ENCODE measurements around the gene HBZ.
"Not testable (repeated sequence)": the region's sequence is repeated elsewhere in the genome, so short reads cannot be mapped to it uniquely, and the experiment has no call there.

HBZ gene

GRCh38 chr16:165539-166374 is 13.3 kb downstream of the HBZ start, which contains the start of gene HBM:
HBM (plus strand) TSS chr16:165978; CDS start chr16:165998, 20 bp downstream.
- in situ Hi-C loops (cut with HindIII; ENCODE audit: low sequenced_read_pairs) = no loop called here
- TF ChIP-seq, protein P1, sequence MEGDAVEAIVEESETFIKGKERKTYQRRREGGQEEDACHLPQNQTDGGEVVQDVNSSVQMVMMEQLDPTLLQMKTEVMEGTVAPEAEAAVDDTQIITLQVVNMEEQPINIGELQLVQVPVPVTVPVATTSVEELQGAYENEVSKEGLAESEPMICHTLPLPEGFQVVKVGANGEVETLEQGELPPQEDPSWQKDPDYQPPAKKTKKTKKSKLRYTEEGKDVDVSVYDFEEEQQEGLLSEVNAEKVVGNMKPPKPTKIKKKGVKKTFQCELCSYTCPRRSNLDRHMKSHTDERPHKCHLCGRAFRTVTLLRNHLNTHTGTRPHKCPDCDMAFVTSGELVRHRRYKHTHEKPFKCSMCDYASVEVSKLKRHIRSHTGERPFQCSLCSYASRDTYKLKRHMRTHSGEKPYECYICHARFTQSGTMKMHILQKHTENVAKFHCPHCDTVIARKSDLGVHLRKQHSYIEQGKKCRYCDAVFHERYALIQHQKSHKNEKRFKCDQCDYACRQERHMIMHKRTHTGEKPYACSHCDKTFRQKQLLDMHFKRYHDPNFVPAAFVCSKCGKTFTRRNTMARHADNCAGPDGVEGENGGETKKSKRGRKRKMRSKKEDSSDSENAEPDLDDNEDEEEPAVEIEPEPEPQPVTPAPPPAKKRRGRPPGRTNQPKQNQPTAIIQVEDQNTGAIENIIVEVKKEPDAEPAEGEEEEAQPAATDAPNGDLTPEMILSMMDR (IDR thresholded peaks at IDR 0.05; ENCODE audit: low read depth, low read length) = no peak
- no peak for DNase-seq (ENCODE audit: low read depth, low spot score)
- H3K4me3 ChIP-seq (ENCODE audit: low read depth, low read length) = no peak within 1 kb of the TSS

DNA sequence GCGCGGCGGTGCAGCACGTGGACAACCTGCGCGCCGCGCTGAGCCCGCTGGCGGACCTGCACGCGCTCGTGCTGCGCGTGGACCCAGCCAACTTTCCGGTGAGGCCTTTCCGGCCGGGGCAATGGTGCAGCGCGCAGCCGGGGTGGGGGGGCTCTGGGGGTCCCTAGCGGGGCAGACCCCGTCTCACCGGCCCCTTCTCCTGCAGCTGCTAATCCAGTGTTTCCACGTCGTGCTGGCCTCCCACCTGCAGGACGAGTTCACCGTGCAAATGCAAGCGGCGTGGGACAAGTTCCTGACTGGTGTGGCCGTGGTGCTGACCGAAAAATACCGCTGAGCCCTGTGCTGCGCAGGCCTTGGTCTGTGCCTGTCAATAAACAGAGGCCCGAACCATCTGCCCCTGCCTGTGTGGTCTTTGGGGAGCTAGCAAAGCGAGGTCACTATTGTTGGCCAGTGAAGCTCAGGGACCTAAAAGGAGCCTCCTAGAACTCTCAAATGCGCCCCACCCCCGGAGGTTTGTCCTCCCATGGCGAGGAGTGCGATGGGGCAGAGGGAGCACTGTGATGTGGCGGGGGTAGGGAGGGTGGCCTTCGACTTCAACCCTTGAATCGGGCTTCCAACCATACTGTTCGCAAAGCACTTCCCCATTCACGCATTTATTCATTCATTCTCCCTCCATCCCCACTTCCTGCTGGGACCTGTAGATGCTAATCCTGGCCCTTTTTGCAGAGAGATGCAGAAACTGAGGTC is 14.1 kb downstream of the HBZ start:
- DNase-seq (ENCODE audit: low read depth, low spot score) = no peak
- in situ Hi-C loops (cut with HindIII; ENCODE audit: low sequenced_read_pairs) = no loop called here
- TF ChIP-seq, protein P1 (IDR thresholded peaks at IDR 0.05; ENCODE audit: low read depth, low read length) = no peak
- no peak overlapping the region for H3K4me3 ChIP-seq (ENCODE audit: low read depth, low read length)

DNA sequence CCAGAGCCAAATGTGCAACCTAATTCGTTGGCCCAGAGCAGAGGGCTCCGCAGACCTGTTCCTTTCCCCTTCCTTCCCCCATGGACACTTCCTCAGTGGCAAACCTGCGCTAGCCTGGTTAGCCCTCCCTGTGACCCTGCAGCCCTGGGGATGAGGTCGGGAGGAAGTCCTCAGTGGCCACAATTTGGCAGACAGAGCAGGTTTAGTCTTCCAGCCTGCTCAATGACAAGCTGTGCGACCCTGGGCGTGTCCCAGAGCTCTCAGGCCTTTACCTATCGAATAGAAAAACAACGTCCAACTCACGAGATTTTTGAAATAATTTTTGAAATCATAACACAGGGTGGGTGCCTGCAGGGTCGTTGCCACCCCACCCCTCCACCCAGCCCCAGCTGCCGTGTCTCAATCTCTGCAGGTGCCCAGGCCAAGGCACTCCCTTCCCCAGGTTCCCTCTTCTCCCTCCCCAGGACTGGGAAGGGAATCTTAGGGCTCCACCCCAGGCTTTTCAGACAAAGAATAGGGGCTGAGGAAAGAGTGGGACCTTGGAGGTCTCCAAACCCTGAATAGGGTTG is 14.8 kb downstream of the HBZ start:
- H3K4me3 ChIP-seq (ENCODE audit: low read depth, low read length) = no peak overlapping the region
- DNase-seq (ENCODE audit: low read depth, low spot score) = no peak
- TF ChIP-seq, protein P1 (IDR thresholded peaks at IDR 0.05; ENCODE audit: low read depth, low read length) = no peak
- in situ Hi-C loops (cut with HindIII; ENCODE audit: low sequenced_read_pairs) = no loop called here

- in situ Hi-C loops (cut with HindIII; ENCODE audit: low sequenced_read_pairs) = no loop called here
- TF ChIP-seq, protein P1 (IDR thresholded peaks at IDR 0.05; ENCODE audit: low read depth, low read length) = no peak
- DNase-seq (ENCODE audit: low read depth, low spot score) = no peak
- no peak overlapping the region for H3K4me3 ChIP-seq (ENCODE audit: low read depth, low read length)
Observed at GRCh38 chr16:168424-168823, 16.0 kb downstream of the HBZ start.

DNA sequence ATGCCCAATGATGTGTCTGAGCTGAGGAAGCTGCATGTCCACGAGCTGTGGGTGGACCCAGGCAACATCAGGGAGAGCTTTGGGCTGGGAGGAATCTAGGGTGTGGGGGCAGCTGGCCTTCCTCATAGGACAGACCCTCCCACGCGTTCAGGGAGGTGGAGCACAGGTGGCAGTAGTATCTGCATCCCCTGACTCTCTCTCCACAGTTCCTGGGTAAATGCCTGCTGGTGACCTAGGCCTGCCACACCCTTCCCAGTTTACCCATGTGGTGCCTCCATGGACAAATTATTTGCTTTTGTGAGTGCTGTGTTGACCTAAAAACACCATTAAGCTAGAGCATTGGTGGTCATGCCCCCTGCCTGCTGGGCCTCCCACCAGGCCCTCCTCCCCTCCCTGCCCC is 16.6 kb downstream of the HBZ start:
- TF ChIP-seq, protein P1 (IDR thresholded peaks at IDR 0.05; ENCODE audit: low read depth, low read length) = no peak
- no peak for DNase-seq (ENCODE audit: low read depth, low spot score)
- H3K4me3 ChIP-seq (ENCODE audit: low read depth, low read length) = no peak overlapping the region
- in situ Hi-C loops (cut with HindIII; ENCODE audit: low sequenced_read_pairs) = no loop called here

- H3K4me3 ChIP-seq (ENCODE audit: low read depth, low read length); DNase-seq (ENCODE audit: low read depth, low spot score); in situ Hi-C loops (cut with HindIII; ENCODE audit: low sequenced_read_pairs): not testable (repeated sequence)
Observed at GRCh38 chr16:170088-170507, 17.7 kb downstream of the HBZ start.

Measured in astrocyte of the spinal cord (primary cell).